ENCODE results near the gene PRKG1.

PRKG1 gene

DNA sequence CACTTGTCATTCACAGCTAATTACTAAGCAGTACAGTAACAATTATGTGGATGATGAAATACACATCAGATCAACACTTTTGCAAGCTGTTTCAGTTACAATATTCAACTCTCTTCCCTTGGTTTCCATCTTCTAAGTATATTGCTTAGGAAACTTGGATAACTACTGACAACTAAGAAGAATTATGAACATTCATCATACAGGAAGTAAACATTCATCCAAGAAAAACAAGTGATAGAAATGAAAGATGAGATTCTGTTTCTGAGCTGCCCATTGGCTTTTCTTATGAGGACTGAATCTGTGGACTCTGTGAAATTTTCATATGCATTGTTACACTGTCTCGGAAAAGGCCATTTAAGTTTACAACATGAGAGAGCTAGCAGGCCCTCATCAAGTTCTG is 240.2 kb downstream of the PRKG1 start:
- H4K91ac ChIP-seq (ENCODE audit: low read depth, low read length, poor library complexity): no peak overlapping the region
- no CpG with 5 or more reads among the region's 1 CpG for WGBS, 2 donors (ENCODE audit: extremely low coverage in 2 of 2, insufficient read length in 2 of 2, insufficient replicate concordance in 1 of 2)
- H3K18ac ChIP-seq (ENCODE audit: low read length): no peak overlapping the region
- H3K27me3 ChIP-seq (ENCODE audit: control insufficient read depth in 3 of 3, insufficient read depth in 3 of 3, low read depth in 1 of 3, low read length in 3 of 3): no peaks in the 10 kb centered on the region
- H4K8ac ChIP-seq (ENCODE audit: low read depth, low read length): no peak overlapping the region
- no peaks in the 10 kb centered on the region for H3K79me1 ChIP-seq (ENCODE audit: low read depth, low read length)
- no peak overlapping the region for H3K27ac ChIP-seq (replicated peaks; ENCODE audit: low read length)
- no peak overlapping the region for H3K23ac ChIP-seq (ENCODE audit: low read depth, low read length, poor library complexity)
- no peak overlapping the region for H3K4me3 ChIP-seq (ENCODE audit: low read length in 2 of 2)
- no peaks in the 10 kb centered on the region for H3K4me1 ChIP-seq (ENCODE audit: control insufficient read depth in 2 of 2, insufficient read depth in 1 of 2, low read depth in 1 of 2, low read length in 2 of 2)
- H2BK12ac ChIP-seq (ENCODE audit: low read length): no peak overlapping the region
- no peak for DNase-seq (ENCODE audit: low spot score)
- no peak overlapping the region for H3K4me2 ChIP-seq (ENCODE audit: insufficient read depth, low read length, poor library complexity, severe bottlenecking)
- H3K9me3 ChIP-seq (replicated peaks in 1 of 2; ENCODE audit: control insufficient read depth in 2 of 2, insufficient read depth in 1 of 2, low read depth in 1 of 2, low read length in 2 of 2): no peaks in the 10 kb centered on the region
- no peak overlapping the region for H3K4ac ChIP-seq (ENCODE audit: low read length)
- no peak overlapping the region for H3K14ac ChIP-seq (ENCODE audit: low read length)
- no peak overlapping the region for H2AFZ ChIP-seq (ENCODE audit: low read length)
- H2BK15ac ChIP-seq (ENCODE audit: low read length): no peak overlapping the region
- H3K36me3 ChIP-seq (replicated peaks in 1 of 2; ENCODE audit: control insufficient read depth in 2 of 2, insufficient read depth in 2 of 2, low read length in 2 of 2): no peaks in the 10 kb centered on the region
- H2BK5ac ChIP-seq (ENCODE audit: low read length): no peak overlapping the region
- H3K9ac ChIP-seq (ENCODE audit: low read depth, low read length, poor library complexity): no peak overlapping the region
- no peak overlapping the region for H2BK120ac ChIP-seq (ENCODE audit: low read depth, low read length)
- no peak overlapping the region for H2AK5ac ChIP-seq (ENCODE audit: low read depth, low read length)

DNA sequence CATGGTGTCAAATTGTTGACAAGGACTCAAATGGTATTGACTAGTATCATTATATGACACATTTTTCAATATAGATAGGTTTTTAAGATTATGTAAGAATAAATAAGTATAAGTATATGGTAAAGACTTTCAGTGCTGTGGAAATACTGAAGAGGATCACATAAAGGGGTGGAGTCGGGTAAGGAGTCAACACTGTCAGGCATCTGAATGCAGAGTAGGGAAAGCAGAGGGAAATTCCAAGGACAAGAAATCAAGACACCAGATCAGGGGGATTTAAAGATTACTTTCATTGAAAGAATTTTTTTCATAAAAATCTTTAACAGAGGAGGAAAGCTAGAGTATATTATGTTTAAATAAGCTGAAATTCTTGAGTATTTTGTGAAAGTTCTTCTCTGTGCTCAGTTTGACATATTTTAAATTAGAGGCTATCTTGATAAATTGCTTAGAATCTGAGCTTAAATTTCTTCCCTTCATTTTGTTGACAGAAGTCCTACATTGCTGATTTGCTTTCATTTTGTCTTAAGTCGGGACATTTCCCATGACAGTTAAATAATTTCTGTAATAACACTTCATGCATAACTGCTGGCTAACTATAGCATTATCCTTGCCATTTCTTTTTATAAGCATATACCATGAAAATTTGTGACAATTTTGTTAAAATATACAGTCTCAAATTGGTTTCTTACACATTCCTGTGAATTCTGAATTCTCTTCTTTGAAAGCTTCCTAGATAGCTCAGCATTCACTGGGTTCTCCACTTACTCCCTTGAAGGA is 244.3 kb downstream of the PRKG1 start:
- Histone ChIP-seq H3K36me3 (replicated peaks in 1 of 2; ENCODE audit: control insufficient read depth in 2 of 2, insufficient read depth in 2 of 2, low read length in 2 of 2) (no peaks in the 10 kb centered on the region), H3K79me1 (ENCODE audit: low read depth, low read length) (no peaks in the 10 kb centered on the region), H4K8ac (ENCODE audit: low read depth, low read length) (no peak overlapping the region), H3K27ac (replicated peaks; ENCODE audit: low read length) (no peak overlapping the region), H3K14ac (ENCODE audit: low read length) (no peak overlapping the region), H3K18ac (ENCODE audit: low read length) (no peak overlapping the region), H3K9ac (ENCODE audit: low read depth, low read length, poor library complexity) (no peak overlapping the region), H3K4me2 (ENCODE audit: insufficient read depth, low read length, poor library complexity, severe bottlenecking) (no peak overlapping the region), H2AK5ac (ENCODE audit: low read depth, low read length) (no peak overlapping the region), H3K4ac (ENCODE audit: low read length) (no peak overlapping the region), H3K4me1 (ENCODE audit: control insufficient read depth in 2 of 2, insufficient read depth in 1 of 2, low read depth in 1 of 2, low read length in 2 of 2) (no peaks in the 10 kb centered on the region), H3K27me3 (ENCODE audit: control insufficient read depth in 3 of 3, insufficient read depth in 3 of 3, low read depth in 1 of 3, low read length in 3 of 3) (no peaks in the 10 kb centered on the region), H3K23ac (ENCODE audit: low read depth, low read length, poor library complexity) (no peak overlapping the region), H2BK15ac (ENCODE audit: low read length) (no peak overlapping the region), H2BK12ac (ENCODE audit: low read length) (no peak overlapping the region), H3K9me3 (replicated peaks in 1 of 2; ENCODE audit: control insufficient read depth in 2 of 2, insufficient read depth in 1 of 2, low read depth in 1 of 2, low read length in 2 of 2) (no peaks in the 10 kb centered on the region), H2AFZ (ENCODE audit: low read length) (no peak overlapping the region), H2BK5ac (ENCODE audit: low read length) (no peak overlapping the region), H4K91ac (ENCODE audit: low read depth, low read length, poor library complexity) (no peak overlapping the region), H2BK120ac (ENCODE audit: low read depth, low read length) (no peak overlapping the region), H3K4me3 (ENCODE audit: low read length in 2 of 2) (no peak overlapping the region)
- DNase-seq (ENCODE audit: low spot score): no peak
- no CpG with 5 or more reads among the region's 2 CpGs for WGBS, 2 donors (ENCODE audit: extremely low coverage in 2 of 2, insufficient read length in 2 of 2, insufficient replicate concordance in 1 of 2)

DNA sequence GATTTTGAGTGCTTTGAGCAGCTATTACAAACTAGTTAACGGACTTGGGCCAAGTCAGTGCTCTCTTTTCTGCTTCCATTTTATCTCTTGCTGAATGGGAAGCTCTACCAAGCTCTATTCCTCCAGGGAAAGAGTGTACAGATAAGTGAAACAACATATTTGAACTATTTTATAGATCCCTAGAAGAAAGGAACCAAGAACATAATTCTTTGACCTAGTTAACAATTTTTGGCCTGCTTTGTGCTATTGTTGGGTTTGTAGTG is 244.8 kb downstream of the PRKG1 start:
- Histone ChIP-seq H3K9me3 (replicated peaks in 1 of 2; ENCODE audit: control insufficient read depth in 2 of 2, insufficient read depth in 1 of 2, low read depth in 1 of 2, low read length in 2 of 2) (peaks cover 0 to 1% of the 10 kb centered on the region in 2 donors), H3K27me3 (ENCODE audit: control insufficient read depth in 3 of 3, insufficient read depth in 3 of 3, low read depth in 1 of 3, low read length in 3 of 3) (no peaks in the 10 kb centered on the region), H3K4me1 (ENCODE audit: control insufficient read depth in 2 of 2, insufficient read depth in 1 of 2, low read depth in 1 of 2, low read length in 2 of 2) (no peaks in the 10 kb centered on the region), H4K8ac (ENCODE audit: low read depth, low read length) (no peak overlapping the region), H3K4ac (ENCODE audit: low read length) (no peak overlapping the region), H3K4me2 (ENCODE audit: insufficient read depth, low read length, poor library complexity, severe bottlenecking) (no peak overlapping the region), H2AFZ (ENCODE audit: low read length) (no peak overlapping the region), H2BK120ac (ENCODE audit: low read depth, low read length) (no peak overlapping the region), H4K91ac (ENCODE audit: low read depth, low read length, poor library complexity) (no peak overlapping the region), H3K9ac (ENCODE audit: low read depth, low read length, poor library complexity) (no peak overlapping the region), H3K14ac (ENCODE audit: low read length) (no peak overlapping the region), H2AK5ac (ENCODE audit: low read depth, low read length) (no peak overlapping the region), H3K18ac (ENCODE audit: low read length) (no peak overlapping the region), H3K79me1 (ENCODE audit: low read depth, low read length) (no peaks in the 10 kb centered on the region), H2BK15ac (ENCODE audit: low read length) (no peak overlapping the region), H3K27ac (replicated peaks; ENCODE audit: low read length) (no peak overlapping the region), H3K23ac (ENCODE audit: low read depth, low read length, poor library complexity) (no peak overlapping the region), H3K36me3 (replicated peaks in 1 of 2; ENCODE audit: control insufficient read depth in 2 of 2, insufficient read depth in 2 of 2, low read length in 2 of 2) (no peaks in the 10 kb centered on the region), H2BK5ac (ENCODE audit: low read length) (no peak overlapping the region), H2BK12ac (ENCODE audit: low read length) (no peak overlapping the region), H3K4me3 (ENCODE audit: low read length in 2 of 2) (no peak overlapping the region)
- WGBS, 2 donors (ENCODE audit: extremely low coverage in 2 of 2, insufficient read length in 2 of 2, insufficient replicate concordance in 1 of 2): no CpG with 5 or more reads among the region's 1 CpG
- no peak for DNase-seq (ENCODE audit: low spot score)

DNA sequence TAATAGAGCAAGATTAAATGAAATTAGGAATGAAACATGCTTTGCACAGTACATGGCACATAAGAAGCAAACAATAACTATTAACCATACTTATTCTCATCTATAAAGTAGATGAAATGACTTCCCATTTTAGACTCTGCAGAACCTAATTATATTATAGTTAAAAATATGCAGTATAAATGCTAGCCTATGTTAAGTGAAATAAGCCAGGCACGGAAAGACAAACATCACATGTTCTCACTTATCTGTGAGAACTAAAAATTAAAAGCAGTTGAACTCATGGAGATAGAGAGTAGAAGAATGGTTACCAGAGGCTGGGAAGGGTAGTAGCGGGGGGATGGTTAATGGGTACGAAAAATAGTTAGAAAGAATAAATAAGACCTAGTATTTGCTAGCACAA is 247.0 kb downstream of the PRKG1 start:
- Histone ChIP-seq H3K18ac (ENCODE audit: low read length) (no peak overlapping the region), H3K9ac (ENCODE audit: low read depth, low read length, poor library complexity) (no peak overlapping the region), H3K79me1 (ENCODE audit: low read depth, low read length) (no peaks in the 10 kb centered on the region), H3K36me3 (replicated peaks in 1 of 2; ENCODE audit: control insufficient read depth in 2 of 2, insufficient read depth in 2 of 2, low read length in 2 of 2) (no peaks in the 10 kb centered on the region), H2AFZ (ENCODE audit: low read length) (no peak overlapping the region), H3K4ac (ENCODE audit: low read length) (no peak overlapping the region), H2BK120ac (ENCODE audit: low read depth, low read length) (no peak overlapping the region), H3K23ac (ENCODE audit: low read depth, low read length, poor library complexity) (no peak overlapping the region), H3K27me3 (ENCODE audit: control insufficient read depth in 3 of 3, insufficient read depth in 3 of 3, low read depth in 1 of 3, low read length in 3 of 3) (no peaks in the 10 kb centered on the region), H3K9me3 (replicated peaks in 1 of 2; ENCODE audit: control insufficient read depth in 2 of 2, insufficient read depth in 1 of 2, low read depth in 1 of 2, low read length in 2 of 2) (peaks cover 0 to 3% of the 10 kb centered on the region in 2 donors), H3K4me1 (ENCODE audit: control insufficient read depth in 2 of 2, insufficient read depth in 1 of 2, low read depth in 1 of 2, low read length in 2 of 2) (no peaks in the 10 kb centered on the region), H3K4me2 (ENCODE audit: insufficient read depth, low read length, poor library complexity, severe bottlenecking) (no peak overlapping the region), H2BK12ac (ENCODE audit: low read length) (no peak overlapping the region), H2BK15ac (ENCODE audit: low read length) (no peak overlapping the region), H4K91ac (ENCODE audit: low read depth, low read length, poor library complexity) (no peak overlapping the region), H2BK5ac (ENCODE audit: low read length) (no peak overlapping the region), H4K8ac (ENCODE audit: low read depth, low read length) (no peak overlapping the region), H3K4me3 (ENCODE audit: low read length in 2 of 2) (no peak overlapping the region), H3K27ac (replicated peaks; ENCODE audit: low read length) (no peak overlapping the region), H3K14ac (ENCODE audit: low read length) (no peak overlapping the region), H2AK5ac (ENCODE audit: low read depth, low read length) (no peak overlapping the region)
- DNase-seq (ENCODE audit: low spot score): no peak
- WGBS, 2 donors (ENCODE audit: extremely low coverage in 2 of 2, insufficient read length in 2 of 2, insufficient replicate concordance in 1 of 2): 100% methylated on average over 2 of the region's 3 CpGs; no CpG with 5 or more reads in 1 of the 2 donors
